ENCODE results near the gene RNF115. TPM values are rescaled to one million over a fixed set of nuclear protein-coding genes. Genes with fewer than 3 reads are reported as not detected.
A peak's percentile ranks its signal among the peaks of the same experiment; 100 is the strongest.

Gene RNF115
- total RNA-seq, 1 experiment from 2014 or later: 8.9 TPM

DNA sequence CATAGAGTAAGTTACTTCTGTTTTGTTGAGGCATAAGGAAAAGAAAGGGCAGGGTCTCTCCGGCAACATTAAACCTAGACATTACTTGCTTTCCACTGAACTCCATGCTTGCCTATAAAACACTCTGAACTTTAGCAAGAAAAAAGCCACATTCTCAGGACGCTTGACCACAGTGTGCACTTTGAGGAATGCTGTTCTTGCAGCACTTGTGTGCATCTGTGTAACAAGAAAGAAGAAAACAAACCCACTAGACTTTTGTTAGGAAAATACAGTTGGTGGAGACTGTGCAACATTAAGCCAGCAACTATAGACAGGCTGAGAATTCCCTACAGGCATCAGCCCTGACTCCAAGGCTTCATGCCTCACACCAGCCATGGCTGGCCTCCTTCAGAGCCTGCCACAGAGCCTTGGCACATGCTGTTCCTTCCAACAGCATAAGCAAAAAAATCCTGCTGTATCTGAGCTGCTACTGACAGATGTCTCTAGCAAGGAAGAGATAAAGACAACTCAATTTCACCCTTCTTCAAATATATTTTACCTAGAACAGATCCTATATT, 122.5 kb downstream of the RNF115 start:
- no peak for DNase-seq (ENCODE audit: low read depth)

GRCh38 chr1:145696630-145696960, 127.3 kb downstream of the RNF115 start:
- no peak for DNase-seq (ENCODE audit: low read depth)

- DNase-seq (ENCODE audit: low read depth): no peak
Measured at GRCh38 chr1:145695821-145696629, 127.9 kb downstream of the RNF115 start.

DNA sequence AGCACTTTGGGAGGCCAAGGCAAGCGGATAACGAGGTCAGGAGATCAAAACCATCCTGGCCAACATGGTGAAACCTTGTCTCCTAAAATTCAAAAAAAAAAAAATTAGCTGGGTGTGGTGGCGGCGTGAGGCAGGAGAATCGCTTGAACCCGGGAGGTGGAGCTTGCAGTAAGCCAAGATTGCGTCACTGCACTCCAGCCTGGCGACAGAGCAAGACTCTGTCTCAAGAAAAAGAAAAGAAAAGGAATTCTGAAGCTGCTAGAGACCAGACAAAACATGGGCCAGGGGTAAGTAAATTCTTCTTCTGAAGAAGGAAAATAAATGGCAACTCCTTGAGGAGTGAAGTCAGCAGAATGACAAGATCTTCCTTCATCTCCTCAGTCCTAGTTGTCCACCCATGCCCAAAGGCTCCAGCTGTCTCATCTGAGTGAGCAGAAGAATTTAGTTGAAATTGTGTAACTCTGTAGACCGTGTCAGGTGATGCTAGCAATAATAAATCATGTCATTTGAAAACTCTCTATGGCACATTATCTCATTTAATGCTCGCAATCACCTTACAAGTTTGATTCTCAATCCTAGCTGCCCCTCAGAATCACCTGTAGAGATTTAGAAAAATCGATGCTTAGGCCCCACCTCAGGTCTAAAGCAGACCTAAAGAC, 131.0 kb downstream of the RNF115 start:
- no peak for DNase-seq (ENCODE audit: low read depth)

GRCh38 chr1:145690587-145691558, 133.0 kb downstream of the RNF115 start:
- peak; percentile 81 for DNase-seq (ENCODE audit: low read depth)

- peak; percentile 39 for DNase-seq (ENCODE audit: low read depth)
Measured at GRCh38 chr1:145689922-145690321, 134.0 kb downstream of the RNF115 start.

GRCh38 chr1:145688924-145689323, 135.0 kb downstream of the RNF115 start:
- DNase-seq (ENCODE audit: low read depth): no peak

Other genes with a start within 250 kb of the RNF115 start
- gene GPR89A, start 216.1 kb downstream of the RNF115 start, total RNA-seq (2014; rRNA removed; shearing (Covaris generic)): 18.0 and 36.5 TPM in 2 replicates
- gene PDZK1, start 116.7 kb downstream of the RNF115 start, total RNA-seq (2014; rRNA removed; shearing (Covaris generic)): 0.69 and 1.3 TPM in 2 replicates
- not detected in 2 replicates for gene CD160, start 104.6 kb downstream of the RNF115 start, total RNA-seq (2014; rRNA removed; shearing (Covaris generic))
- 65.1 and 69.7 TPM in 2 replicates for gene POLR3C, start 105 bp upstream of the RNF115 start, total RNA-seq (2014; rRNA removed; shearing (Covaris generic))
- 1.8 and 3.2 TPM in 2 replicates for gene NUDT17, start 21.5 kb upstream of the RNF115 start, total RNA-seq (2014; rRNA removed; shearing (Covaris generic))
- gene PIAS3, start 35.0 kb upstream of the RNF115 start, total RNA-seq (2014; rRNA removed; shearing (Covaris generic)): 3.9 and 10.2 TPM in 2 replicates
- gene ANKRD35, start 61.8 kb upstream of the RNF115 start, total RNA-seq (2014; rRNA removed; shearing (Covaris generic)): not detected in 2 replicates
- gene ITGA10, start 86.0 kb upstream of the RNF115 start, total RNA-seq (2014; rRNA removed; shearing (Covaris generic)): 0.27 and 0.40 TPM in 2 replicates
- gene PEX11B, start 94.6 kb upstream of the RNF115 start, total RNA-seq (2014; rRNA removed; shearing (Covaris generic)): 17.8 and 21.6 TPM in 2 replicates
- 596 and 830 TPM in 2 replicates for gene RBM8A, start 103.4 kb upstream of the RNF115 start, total RNA-seq (2014; rRNA removed; shearing (Covaris generic))
- gene LIX1L, start 133.9 kb upstream of the RNF115 start, total RNA-seq (2014; rRNA removed; shearing (Covaris generic)): 16.0 and 21.0 TPM in 2 replicates
- 0.63 TPM in 1 of 2 replicates, not detected in the other for gene ANKRD34A, start 140.5 kb upstream of the RNF115 start, total RNA-seq (2014; rRNA removed; shearing (Covaris generic))
- 9.0 and 12.6 TPM in 2 replicates for gene POLR3GL, start 140.6 kb upstream of the RNF115 start, total RNA-seq (2014; rRNA removed; shearing (Covaris generic))
- 2.6 and 2.8 TPM in 2 replicates for gene TXNIP, start 172.5 kb upstream of the RNF115 start, total RNA-seq (2014; rRNA removed; shearing (Covaris generic))
- gene HJV, start 197.6 kb upstream of the RNF115 start, total RNA-seq (2014; rRNA removed; shearing (Covaris generic)): not detected in 2 replicates